ENCODE measurements around the gene RERE.
A peak's percentile ranks its signal among the peaks of the same experiment; 100 is the strongest.

Gene RERE

GRCh38 chr1:8303141-8303540, 514.3 kb downstream of the RERE start:
- DNase-seq (ENCODE audit: low read depth) = peak; percentile 29
- TF ChIP-seq, protein P1, sequence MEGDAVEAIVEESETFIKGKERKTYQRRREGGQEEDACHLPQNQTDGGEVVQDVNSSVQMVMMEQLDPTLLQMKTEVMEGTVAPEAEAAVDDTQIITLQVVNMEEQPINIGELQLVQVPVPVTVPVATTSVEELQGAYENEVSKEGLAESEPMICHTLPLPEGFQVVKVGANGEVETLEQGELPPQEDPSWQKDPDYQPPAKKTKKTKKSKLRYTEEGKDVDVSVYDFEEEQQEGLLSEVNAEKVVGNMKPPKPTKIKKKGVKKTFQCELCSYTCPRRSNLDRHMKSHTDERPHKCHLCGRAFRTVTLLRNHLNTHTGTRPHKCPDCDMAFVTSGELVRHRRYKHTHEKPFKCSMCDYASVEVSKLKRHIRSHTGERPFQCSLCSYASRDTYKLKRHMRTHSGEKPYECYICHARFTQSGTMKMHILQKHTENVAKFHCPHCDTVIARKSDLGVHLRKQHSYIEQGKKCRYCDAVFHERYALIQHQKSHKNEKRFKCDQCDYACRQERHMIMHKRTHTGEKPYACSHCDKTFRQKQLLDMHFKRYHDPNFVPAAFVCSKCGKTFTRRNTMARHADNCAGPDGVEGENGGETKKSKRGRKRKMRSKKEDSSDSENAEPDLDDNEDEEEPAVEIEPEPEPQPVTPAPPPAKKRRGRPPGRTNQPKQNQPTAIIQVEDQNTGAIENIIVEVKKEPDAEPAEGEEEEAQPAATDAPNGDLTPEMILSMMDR (IDR thresholded peaks at IDR 0.05; ENCODE audit: low read length, missing control alignments) = no peak
- no peak overlapping the region for H3K4me3 ChIP-seq (replicated peaks; ENCODE audit: low read depth, low read length)
